GM19193 (cell line): ENCODE data around the gene RAB3GAP1.

Source experiments
- POLR2A ChIP-seq: IDR thresholded peaks from 4 replicates; pipeline ENCODE4 v1.6.1; 2011; ENCODE audit not compliant: insufficient read depth, insufficient read length; ENCODE audit errors: extremely low read depth

Gene RAB3GAP1

GRCh38 chr2:135043345-135043744 lies 8.7 kb upstream of the RAB3GAP1 start:
- TF ChIP-seq POLR2A: no peak

GRCh38 chr2:135047300-135047699 lies 4.8 kb upstream of the RAB3GAP1 start, which contains the start of gene MAP3K19:
MAP3K19 (minus strand) TSS chr2:135047447; CDS start chr2:135024647, 22,800 bp downstream.
- TF ChIP-seq POLR2A: no peak

GRCh38 chr2:135048122-135048521 lies 4.0 kb upstream of the RAB3GAP1 start:
- TF ChIP-seq POLR2A: no peak

- TF ChIP-seq POLR2A: no peak
Measured at GRCh38 chr2:135050132-135050531, 2.0 kb upstream of the RAB3GAP1 start.

GRCh38 chr2:135050684-135051083 lies 1.4 kb upstream of the RAB3GAP1 start:
- TF ChIP-seq POLR2A: no peak

GRCh38 chr2:135052997-135053474 lies 944 bp downstream of the RAB3GAP1 start:
- TF ChIP-seq POLR2A: no peak

GRCh38 chr2:135055182-135055786 lies 3.2 kb downstream of the RAB3GAP1 start:
- no peak for TF ChIP-seq POLR2A

- TF ChIP-seq POLR2A: no peak
Measured at GRCh38 chr2:135056790-135057189, 4.7 kb downstream of the RAB3GAP1 start.

- TF ChIP-seq POLR2A: no peak
Measured at GRCh38 chr2:135059577-135059976, 7.5 kb downstream of the RAB3GAP1 start.

GRCh38 chr2:135063210-135063609 lies 11.1 kb downstream of the RAB3GAP1 start:
- no peak for TF ChIP-seq POLR2A

GRCh38 chr2:135064149-135064548 lies 12.1 kb downstream of the RAB3GAP1 start:
- no peak for TF ChIP-seq POLR2A

- no peak for TF ChIP-seq POLR2A
Measured at GRCh38 chr2:135066710-135067109, 14.6 kb downstream of the RAB3GAP1 start.

- no peak for TF ChIP-seq POLR2A
Measured at GRCh38 chr2:135072125-135072997, 20.3 kb downstream of the RAB3GAP1 start.

- TF ChIP-seq POLR2A: no peak
Measured at GRCh38 chr2:135074216-135074615, 22.1 kb downstream of the RAB3GAP1 start.

GRCh38 chr2:135076556-135076955 lies 24.5 kb downstream of the RAB3GAP1 start:
- no peak for TF ChIP-seq POLR2A

- TF ChIP-seq POLR2A: no peak
Measured at GRCh38 chr2:135078417-135078816, 26.3 kb downstream of the RAB3GAP1 start.
